HCT116 (cell line): Measurements from ENCODE around the gene GZF1. TPM values are rescaled to one million over a fixed set of nuclear protein-coding genes. Genes with fewer than 3 reads are reported as not detected.

Experiments used
- ATAC-seq: fragments of 200-7000 bp; cut with Tn5 transposase; 2 replicates; pipeline ENCODE4 v1.9.1; 2020; ENCODE audit warnings: mild to moderate bottlenecking, moderate library complexity
- BruUV-seq: library from RNA; stranded (reverse); fragments of 400-500 nt; replicated peaks from 2 replicates; lab custom pipeline; 2021; lab: Mats Ljungman, UMichigan
- CTCF ChIA-PET: fragments of 300-600 bp; sonication (Branson Sonifier 250); formaldehyde crosslinking; loops from one replicate; lab custom pipeline; 2021; ENCODE audit warnings: antibody characterized with exemption; lab: Charles Lee
- POLR2A ChIA-PET: fragments of 300-600, 350-600 bp; sonication (Branson Sonifier 250); formaldehyde crosslinking; loops from one replicate; lab custom pipeline; 2021; ENCODE audit warnings: antibody characterized with exemption; lab: Charles Lee
- RAD21 ChIA-PET, 2 experiments: fragments of 300-600 bp; sonication (Branson Sonifier 250); formaldehyde crosslinking; loops; one replicate each; lab custom pipeline; 2023; ENCODE audit warnings: low total read pairs in 2 of 2; ENCODE audit not compliant: uncharacterized antibody in 2 of 2, unreplicated experiment in 2 of 2, low non-redundant PET in 1 of 2; lab: Charles Lee
- DNase-seq: peaks from one replicate; pipeline ENCODE4 v3.0.0-alpha.2; 2010; ENCODE audit warnings: low read depth, low spot score
- H2AFZ ChIP-seq: fragments of 200-600 bp; shearing (Covaris generic), sonication (generic); 2 replicates; pipeline ENCODE4 v1.6.1; 2017; ENCODE audit warnings: low read depth, mixed run types, mixed read lengths, antibody characterized with exemption, low read length; ENCODE audit not compliant: poor library complexity, severe bottlenecking
- H3K27ac ChIP-seq: 2 replicates; pipeline ENCODE4 v1.5.1; 2012; ENCODE audit warnings: low read depth, low read length
- H3K27me3 ChIP-seq: fragments of 200-600 bp; sonication (generic); 2 replicates; pipeline ENCODE4 v1.6.1; 2016; ENCODE audit warnings: mixed run types, low read length, mixed read lengths; ENCODE audit not compliant: insufficient read depth
- H3K36me3 ChIP-seq, 2 experiments: fragments of 200-500 bp in 1 of 2; fragments of 200-600 bp in 1 of 2; sonication (Bioruptor generic) in 1 of 2; sonication (generic) in 1 of 2; 2 replicates each; pipeline versions ENCODE4 v1.5.1 to v1.6.1; 2014 to 2016; ENCODE audit warnings: low read length in 2 of 2, inconsistent platforms in 1 of 2, mixed read lengths in 1 of 2, mixed run types in 1 of 2; ENCODE audit not compliant: insufficient read depth in 2 of 2, control insufficient read depth in 1 of 2
- H3K4me1 ChIP-seq, 2 experiments: fragments of 200-600 bp in 1 of 2; sonication (generic) in 1 of 2; 2 replicates each; pipeline versions ENCODE4 v1.5.1 to v1.6.1; 2012 to 2017; ENCODE audit warnings: low read length in 2 of 2, inconsistent platforms in 1 of 2, mild to moderate bottlenecking in 1 of 2, mixed read lengths in 1 of 2, mixed run types in 1 of 2, moderate library complexity in 1 of 2; ENCODE audit not compliant: insufficient read depth in 2 of 2, control insufficient read depth in 1 of 2
- H3K4me2 ChIP-seq: fragments of 200-600 bp; sonication (generic); 2 replicates; pipeline ENCODE4 v1.6.1; 2017; ENCODE audit warnings: mixed run types, low read length, mixed read lengths
- H3K4me3 ChIP-seq, 2 experiments: fragments of 200-600 bp in 1 of 2; sonication (generic) in 1 of 2; replicated peaks in 1 of 2; 2 replicates each; pipeline ENCODE4 v1.5.1; 2011 to 2016; ENCODE audit warnings: low read length in 2 of 2, control low read depth in 1 of 2, low read depth in 1 of 2, mild to moderate bottlenecking in 1 of 2, mixed read lengths in 1 of 2, mixed run types in 1 of 2
- H3K79me2 ChIP-seq: fragments of 200-600 bp; sonication (generic); 2 replicates; pipeline ENCODE4 v1.6.1; 2017; ENCODE audit warnings: mild to moderate bottlenecking, mixed run types, low read length, moderate library complexity, mixed read lengths; ENCODE audit not compliant: insufficient read depth
- H3K9ac ChIP-seq: fragments of 200-600 bp; sonication (generic); 2 replicates; pipeline ENCODE4 v1.6.1; 2016; ENCODE audit warnings: low read length, mixed read lengths
- H3K9me2 ChIP-seq: fragments of 200-600 bp; sonication (generic), shearing (Covaris generic); 2 replicates; pipeline ENCODE4 v1.6.1; 2017; ENCODE audit warnings: mixed run types, mild to moderate bottlenecking, moderate library complexity; ENCODE audit not compliant: insufficient read depth
- H3K9me3 ChIP-seq, 2 experiments: fragments of 200-500 bp in 1 of 2; fragments of 200-600 bp in 1 of 2; sonication (Bioruptor generic) in 1 of 2; sonication (generic) in 1 of 2; 2 replicates each; pipeline ENCODE4 v1.6.1; 2014 to 2017; ENCODE audit warnings: low read length in 2 of 2, mixed read lengths in 2 of 2, inconsistent platforms in 1 of 2, low read depth in 1 of 2, mild to moderate bottlenecking in 1 of 2, mixed run types in 1 of 2, moderate library complexity in 1 of 2; ENCODE audit not compliant: control insufficient read depth in 1 of 2, insufficient read depth in 1 of 2
- H4K20me1 ChIP-seq: fragments of 200-600 bp; sonication (generic), shearing (Covaris generic); 2 replicates; pipeline ENCODE4 v1.6.1; 2017; ENCODE audit warnings: mixed run types, mild to moderate bottlenecking, moderate library complexity; ENCODE audit not compliant: insufficient read depth
- CBX3 ChIP-seq: IDR thresholded peaks from 2 replicates; pipeline ENCODE4 v1.6.1; 2012; ENCODE audit warnings: low read depth
- EGR1 ChIP-seq: IDR thresholded peaks from 2 replicates; pipeline ENCODE4 v1.6.1; 2012; ENCODE audit warnings: low read depth
- ELF1 ChIP-seq: IDR thresholded peaks from 2 replicates; pipeline ENCODE4 v1.6.1; 2012; ENCODE audit warnings: low read depth, borderline replicate concordance
- EZH2 ChIP-seq: fragments of 200-600 bp; sonication (generic); IDR thresholded peaks from 2 replicates; pipeline ENCODE4 v1.6.1; 2017; ENCODE audit warnings: antibody characterized with exemption, mixed run types
- FOSL1 ChIP-seq: IDR thresholded peaks from 2 replicates; pipeline ENCODE4 v1.6.1; 2012; ENCODE audit warnings: low read depth
- JUND ChIP-seq: IDR thresholded peaks from 2 replicates; pipeline ENCODE4 v1.6.1; 2012
- MAX ChIP-seq: IDR thresholded peaks from 2 replicates; pipeline ENCODE4 v1.6.1; 2012
- POLR2A ChIP-seq: IDR thresholded peaks from 2 replicates; pipeline ENCODE4 v1.7.0; 2011; ENCODE audit warnings: borderline replicate concordance; ENCODE audit not compliant: insufficient read depth, insufficient read length; ENCODE audit errors: extremely low read depth
- POLR2AphosphoS5 ChIP-seq: IDR thresholded peaks from 2 replicates; pipeline ENCODE4 v1.6.1; 2011; ENCODE audit warnings: mild to moderate bottlenecking, low read depth, low read length, moderate library complexity
- RAD21 ChIP-seq: IDR thresholded peaks from 2 replicates; pipeline ENCODE4 v1.6.1; 2012; ENCODE audit warnings: low read depth, mild to moderate bottlenecking
- SIN3A ChIP-seq: IDR thresholded peaks from 2 replicates; pipeline ENCODE4 v1.6.1; 2012; ENCODE audit warnings: low read depth
- SP1 ChIP-seq: IDR thresholded peaks from 2 replicates; pipeline ENCODE4 v1.6.1; 2012; ENCODE audit warnings: low read depth
- SRF ChIP-seq: IDR thresholded peaks from 2 replicates; pipeline ENCODE4 v1.6.1; 2012; ENCODE audit warnings: low read depth
- TCF7L2 ChIP-seq: IDR thresholded peaks from 2 replicates; pipeline ENCODE4 v1.7.0; 2011; ENCODE audit warnings: borderline replicate concordance, inconsistent platforms; ENCODE audit not compliant: insufficient read depth, insufficient read length; ENCODE audit errors: extremely low read depth
- YY1 ChIP-seq: IDR thresholded peaks from 2 replicates; pipeline ENCODE4 v1.6.1; 2011; ENCODE audit warnings: low read length, low read depth, moderate library complexity, mild to moderate bottlenecking; ENCODE audit not compliant: insufficient replicate concordance; ENCODE audit errors: extremely low read depth
- ZFX ChIP-seq: fragments of 450-650 bp; IDR thresholded peaks from 2 replicates; pipeline ENCODE4 v1.6.1; 2017
- ZNF274 ChIP-seq: fragments of 200-500 bp; sonication (Bioruptor generic); IDR thresholded peaks from 2 replicates; pipeline ENCODE4 v1.6.1; 2014; ENCODE audit warnings: mild to moderate bottlenecking, low read depth, low read length, inconsistent platforms
- intact Hi-C: fragments of 100-400 bp; cut with micrococcal nuclease; formaldehyde crosslinking; loops from 2 replicates; pipeline ENCODE4 v1.10.0; 2022
- total RNA-seq: library from RNA; stranded (reverse); gene quantifications from one replicate; pipeline ENCODE4 v1.2.1, GENCODE V29; 2021; ENCODE audit not compliant: unreplicated experiment
- TF ChIP-seq, protein P1 (sequence below): IDR thresholded peaks from 2 replicates; pipeline ENCODE4 v1.6.1; 2012
- TF ChIP-seq, protein P2 (sequence below): IDR thresholded peaks from 2 replicates; pipeline ENCODE4 v1.6.1; 2012; ENCODE audit warnings: low read depth
- TF ChIP-seq, protein P3 (sequence below): IDR thresholded peaks from 2 replicates; pipeline ENCODE4 v1.6.1; 2011; ENCODE audit warnings: mild to moderate bottlenecking, low read length, moderate library complexity; ENCODE audit not compliant: insufficient replicate concordance; ENCODE audit errors: extremely low read depth

The GZF1 gene
- total RNA-seq, 1 experiment from 2014 or later = 10.4 TPM

DNA sequence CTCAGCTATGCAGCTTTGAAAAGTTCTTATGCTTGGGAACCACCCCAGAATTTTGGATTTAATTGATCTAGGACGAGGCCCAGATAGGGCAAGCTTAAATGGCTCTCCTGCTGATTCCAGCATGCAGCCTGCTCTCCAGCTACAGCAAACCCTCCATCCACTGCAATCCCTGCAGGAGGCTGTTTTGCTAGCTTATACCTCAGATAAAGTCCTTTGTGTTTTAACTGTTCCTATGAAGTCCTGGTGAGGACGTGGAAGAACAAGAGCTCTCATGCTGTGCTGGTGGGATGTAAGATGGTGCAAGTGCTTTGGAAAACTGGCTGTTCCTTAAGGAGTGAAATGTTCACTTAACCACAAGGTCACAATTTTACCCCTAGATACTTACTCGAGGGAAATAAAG is 36.9 kb upstream of the GZF1 start (continued):
- TF ChIP-seq SIN3A (no peak), SRF (no peak), MAX (no peak), ELF1 (no peak), FOSL1 (no peak), SP1 (no peak)

DNA sequence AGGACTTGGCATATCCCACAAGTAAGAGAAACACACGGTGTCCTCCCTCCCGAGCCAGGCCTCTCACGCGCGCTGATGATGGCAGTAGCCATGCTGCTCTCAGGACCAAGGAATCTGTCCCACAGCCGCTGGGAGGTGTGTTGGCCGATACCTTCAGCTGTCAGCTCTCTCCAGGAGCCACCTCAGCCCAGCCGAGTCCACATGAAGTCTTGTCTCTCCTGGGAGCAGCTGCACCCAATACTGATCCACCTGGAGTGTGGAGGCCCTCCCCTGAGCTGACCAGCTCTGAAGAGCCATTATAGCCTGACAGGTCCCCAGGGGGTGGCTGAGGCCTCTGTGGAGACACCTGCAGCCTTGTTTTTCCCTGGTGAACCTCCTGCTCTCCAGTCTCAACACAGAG is 35.2 kb upstream of the GZF1 start:
- no peak overlapping the region for H3K27ac ChIP-seq
- DNase-seq (no peak), ATAC-seq (no peak)
- intact Hi-C loops = loop anchor here (10.0 kb wide), 1 partner anchor 272 kb away; no protein-coding TSS in a partner anchor
- H3K36me3 ChIP-seq = no peaks in the 10 kb centered on the region
- ChIA-PET CTCF (no interaction called here), RAD21 (no interaction called here), POLR2A (no interaction called here)
- TF ChIP-seq EZH2 (no peak), JUND (no peak), ZFX (no peak), SRF (no peak), SP1 (no peak), SIN3A (no peak), YY1 (no peak), POLR2AphosphoS5 (no peak), CBX3 (no peak), FOSL1 (no peak), EGR1 (no peak), ELF1 (no peak), MAX (no peak), RAD21 (no peak), POLR2A (no peak), TCF7L2 (no peak), ZNF274 (no peak)
- TF ChIP-seq, protein P1, sequence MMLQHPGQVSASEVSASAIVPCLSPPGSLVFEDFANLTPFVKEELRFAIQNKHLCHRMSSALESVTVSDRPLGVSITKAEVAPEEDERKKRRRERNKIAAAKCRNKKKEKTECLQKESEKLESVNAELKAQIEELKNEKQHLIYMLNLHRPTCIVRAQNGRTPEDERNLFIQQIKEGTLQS = no peak
- TF ChIP-seq, protein P2, sequence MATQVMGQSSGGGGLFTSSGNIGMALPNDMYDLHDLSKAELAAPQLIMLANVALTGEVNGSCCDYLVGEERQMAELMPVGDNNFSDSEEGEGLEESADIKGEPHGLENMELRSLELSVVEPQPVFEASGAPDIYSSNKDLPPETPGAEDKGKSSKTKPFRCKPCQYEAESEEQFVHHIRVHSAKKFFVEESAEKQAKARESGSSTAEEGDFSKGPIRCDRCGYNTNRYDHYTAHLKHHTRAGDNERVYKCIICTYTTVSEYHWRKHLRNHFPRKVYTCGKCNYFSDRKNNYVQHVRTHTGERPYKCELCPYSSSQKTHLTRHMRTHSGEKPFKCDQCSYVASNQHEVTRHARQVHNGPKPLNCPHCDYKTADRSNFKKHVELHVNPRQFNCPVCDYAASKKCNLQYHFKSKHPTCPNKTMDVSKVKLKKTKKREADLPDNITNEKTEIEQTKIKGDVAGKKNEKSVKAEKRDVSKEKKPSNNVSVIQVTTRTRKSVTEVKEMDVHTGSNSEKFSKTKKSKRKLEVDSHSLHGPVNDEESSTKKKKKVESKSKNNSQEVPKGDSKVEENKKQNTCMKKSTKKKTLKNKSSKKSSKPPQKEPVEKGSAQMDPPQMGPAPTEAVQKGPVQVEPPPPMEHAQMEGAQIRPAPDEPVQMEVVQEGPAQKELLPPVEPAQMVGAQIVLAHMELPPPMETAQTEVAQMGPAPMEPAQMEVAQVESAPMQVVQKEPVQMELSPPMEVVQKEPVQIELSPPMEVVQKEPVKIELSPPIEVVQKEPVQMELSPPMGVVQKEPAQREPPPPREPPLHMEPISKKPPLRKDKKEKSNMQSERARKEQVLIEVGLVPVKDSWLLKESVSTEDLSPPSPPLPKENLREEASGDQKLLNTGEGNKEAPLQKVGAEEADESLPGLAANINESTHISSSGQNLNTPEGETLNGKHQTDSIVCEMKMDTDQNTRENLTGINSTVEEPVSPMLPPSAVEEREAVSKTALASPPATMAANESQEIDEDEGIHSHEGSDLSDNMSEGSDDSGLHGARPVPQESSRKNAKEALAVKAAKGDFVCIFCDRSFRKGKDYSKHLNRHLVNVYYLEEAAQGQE = no peak
- TF ChIP-seq, protein P3, sequence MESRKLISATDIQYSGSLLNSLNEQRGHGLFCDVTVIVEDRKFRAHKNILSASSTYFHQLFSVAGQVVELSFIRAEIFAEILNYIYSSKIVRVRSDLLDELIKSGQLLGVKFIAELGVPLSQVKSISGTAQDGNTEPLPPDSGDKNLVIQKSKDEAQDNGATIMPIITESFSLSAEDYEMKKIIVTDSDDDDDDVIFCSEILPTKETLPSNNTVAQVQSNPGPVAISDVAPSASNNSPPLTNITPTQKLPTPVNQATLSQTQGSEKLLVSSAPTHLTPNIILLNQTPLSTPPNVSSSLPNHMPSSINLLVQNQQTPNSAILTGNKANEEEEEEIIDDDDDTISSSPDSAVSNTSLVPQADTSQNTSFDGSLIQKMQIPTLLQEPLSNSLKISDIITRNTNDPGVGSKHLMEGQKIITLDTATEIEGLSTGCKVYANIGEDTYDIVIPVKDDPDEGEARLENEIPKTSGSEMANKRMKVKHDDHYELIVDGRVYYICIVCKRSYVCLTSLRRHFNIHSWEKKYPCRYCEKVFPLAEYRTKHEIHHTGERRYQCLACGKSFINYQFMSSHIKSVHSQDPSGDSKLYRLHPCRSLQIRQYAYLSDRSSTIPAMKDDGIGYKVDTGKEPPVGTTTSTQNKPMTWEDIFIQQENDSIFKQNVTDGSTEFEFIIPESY = no peak
- no TSS peak for BruUV-seq
- H3K79me2 ChIP-seq = no peaks in the 10 kb centered on the region
- no peak overlapping the region for H3K4me3 ChIP-seq
- H3K27me3 ChIP-seq = peaks cover 64% of the 10 kb centered on the region
- H3K9me3 ChIP-seq = no peaks in the 10 kb centered on the region
- H3K4me2 ChIP-seq = no peak overlapping the region
- H4K20me1 ChIP-seq = no peaks in the 10 kb centered on the region
- no peak overlapping the region for H3K9ac ChIP-seq
- no peak overlapping the region for H2AFZ ChIP-seq
- H3K4me1 ChIP-seq = no peaks in the 10 kb centered on the region
- no peaks in the 10 kb centered on the region for H3K9me2 ChIP-seq
